HG03175 (cell line): ENCODE data around the gene SLC39A13.

Source experiments
- ATAC-seq: cut with Tn5 transposase; IDR thresholded peaks from one replicate; pipeline ENCODE4 v1.9.1; 2021; ENCODE audit warnings: mild to moderate bottlenecking, moderate library complexity; ENCODE audit not compliant: unreplicated experiment

SLC39A13 gene

GRCh38 chr11:47449541-47449940, 41.2 kb downstream of the SLC39A13 start:
- ATAC-seq: no peak

GRCh38 chr11:47451436-47451835, 43.0 kb downstream of the SLC39A13 start:
- no peak for ATAC-seq

- ATAC-seq: no peak
These were observed 43.6 kb downstream of the SLC39A13 start for GRCh38 chr11:47451990-47452389.

- no peak for ATAC-seq
These were observed 45.0 kb downstream of the SLC39A13 start for GRCh38 chr11:47453365-47453764.

GRCh38 chr11:47454258-47454671, 45.9 kb downstream of the SLC39A13 start:
- ATAC-seq: peak; percentile 81

GRCh38 chr11:47460571-47461235, 52.3 kb downstream of the SLC39A13 start:
- no peak for ATAC-seq

- no peak for ATAC-seq
These were observed 53.5 kb downstream of the SLC39A13 start for GRCh38 chr11:47461876-47462275.

GRCh38 chr11:47464483-47464882, 56.1 kb downstream of the SLC39A13 start:
- no peak for ATAC-seq
